Activated T-helper 1 cell treated with anti-CD3 and anti-CD28 coated beads, Interleukin-12 subunit alpha, Interleukin-12 subunit beta, Interleukin-2, Interleukin-4 antibody, amounts not matched to agents 30 ng/mL and 10 ng/mL and 1 ng/mL, durations not matched to agents 14 hours and 24 hours and 36 hours (primary cell): Measurements from ENCODE around the gene DPYD. TPM values are rescaled to one million over a fixed set of nuclear protein-coding genes. Genes with fewer than 3 reads are reported as not detected.

Experiments used
- DNase-seq: peaks from one replicate; pipeline ENCODE4 v3.0.0; 2021; ENCODE audit warnings: low spot score
- H3K27ac Mint-ChIP-seq: one replicate; pipeline ENCODE4 v1.8.0; 2021; ENCODE audit warnings: mild to moderate bottlenecking, mixed read lengths
- H3K27me3 Mint-ChIP-seq: one replicate; pipeline ENCODE4 v1.8.0; 2022; ENCODE audit warnings: mild to moderate bottlenecking, moderate library complexity, mixed read lengths; ENCODE audit not compliant: insufficient read depth
- H3K36me3 Mint-ChIP-seq: one replicate; pipeline ENCODE4 v1.8.0; 2021; ENCODE audit warnings: low read depth, mixed read lengths
- H3K4me1 Mint-ChIP-seq: one replicate; pipeline ENCODE4 v1.8.0; 2021; ENCODE audit warnings: low read depth, mixed read lengths
- H3K4me3 Mint-ChIP-seq: one replicate; pipeline ENCODE4 v1.8.0; 2021; ENCODE audit warnings: mild to moderate bottlenecking, moderate library complexity, mixed read lengths
- H3K9me3 Mint-ChIP-seq: one replicate; pipeline ENCODE4 v1.8.0; 2021; ENCODE audit warnings: mixed read lengths
- intact Hi-C: fragments of 100-400 bp; cut with micrococcal nuclease; formaldehyde crosslinking; loops from one replicate; pipeline ENCODE4 v1.15.1; 2024
- total RNA-seq: library from RNA; stranded (reverse); gene quantifications from 2 replicates; pipeline ENCODE4 v1.2.3, GENCODE V29; 2022

Gene DPYD
- total RNA-seq, 1 donor from 2014 or later = 16.2 TPM

DNA sequence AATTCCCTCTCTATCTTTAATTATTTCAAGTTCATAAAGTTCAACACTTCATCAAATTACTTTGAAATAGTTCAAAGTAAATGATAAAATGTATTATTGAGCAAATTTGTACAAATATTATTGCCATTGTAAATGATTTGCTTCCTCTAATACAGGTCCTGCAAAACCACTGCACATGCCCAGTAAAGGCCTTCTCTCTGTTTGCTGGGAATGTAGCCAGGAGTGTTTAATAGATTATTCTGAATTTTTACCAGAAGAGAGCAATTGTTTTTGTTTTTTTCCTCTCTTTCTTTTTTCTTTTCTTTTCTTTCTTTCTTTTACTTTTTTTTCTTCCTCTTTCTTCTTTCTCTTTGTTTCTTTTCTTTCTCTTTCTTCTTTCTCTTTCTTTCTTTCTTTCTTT is 713.0 kb downstream of the DPYD start:
- Mint-ChIP-seq H3K27ac (no peak overlapping the region), H3K27me3 (peaks cover 1% of the 10 kb centered on the region), H3K4me1 (no peaks in the 10 kb centered on the region), H3K4me3 (no peak overlapping the region), H3K9me3 (no peaks in the 10 kb centered on the region), H3K36me3 (no peaks in the 10 kb centered on the region)
- intact Hi-C loops = no loop called here
- DNase-seq = no peak

DNA sequence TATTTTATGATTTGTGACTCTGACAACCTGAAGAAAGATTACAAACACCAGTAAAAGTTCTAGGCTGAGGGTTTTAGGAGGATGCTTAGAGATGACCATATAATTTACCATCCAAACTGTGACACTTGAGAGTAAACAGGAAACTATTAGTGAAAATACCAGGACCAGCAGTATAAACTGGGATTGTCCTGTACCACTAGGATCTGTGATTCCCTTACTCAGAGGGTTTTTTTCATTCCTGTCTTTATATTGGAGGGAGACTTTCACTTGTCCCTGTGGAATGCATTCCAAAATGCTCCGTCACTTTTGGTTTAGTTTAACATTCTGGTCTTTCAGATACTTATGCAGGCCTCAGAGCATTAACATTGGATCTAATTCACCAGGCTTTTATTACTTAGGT is 716.4 kb downstream of the DPYD start:
- no peaks in the 10 kb centered on the region for H3K36me3 Mint-ChIP-seq
- DNase-seq = no peak
- intact Hi-C loops = no loop called here
- no peaks in the 10 kb centered on the region for H3K9me3 Mint-ChIP-seq
- no peak overlapping the region for H3K27ac Mint-ChIP-seq
- H3K4me3 Mint-ChIP-seq = no peak overlapping the region
- H3K27me3 Mint-ChIP-seq = peaks cover 1% of the 10 kb centered on the region
- H3K4me1 Mint-ChIP-seq = no peaks in the 10 kb centered on the region

DNA sequence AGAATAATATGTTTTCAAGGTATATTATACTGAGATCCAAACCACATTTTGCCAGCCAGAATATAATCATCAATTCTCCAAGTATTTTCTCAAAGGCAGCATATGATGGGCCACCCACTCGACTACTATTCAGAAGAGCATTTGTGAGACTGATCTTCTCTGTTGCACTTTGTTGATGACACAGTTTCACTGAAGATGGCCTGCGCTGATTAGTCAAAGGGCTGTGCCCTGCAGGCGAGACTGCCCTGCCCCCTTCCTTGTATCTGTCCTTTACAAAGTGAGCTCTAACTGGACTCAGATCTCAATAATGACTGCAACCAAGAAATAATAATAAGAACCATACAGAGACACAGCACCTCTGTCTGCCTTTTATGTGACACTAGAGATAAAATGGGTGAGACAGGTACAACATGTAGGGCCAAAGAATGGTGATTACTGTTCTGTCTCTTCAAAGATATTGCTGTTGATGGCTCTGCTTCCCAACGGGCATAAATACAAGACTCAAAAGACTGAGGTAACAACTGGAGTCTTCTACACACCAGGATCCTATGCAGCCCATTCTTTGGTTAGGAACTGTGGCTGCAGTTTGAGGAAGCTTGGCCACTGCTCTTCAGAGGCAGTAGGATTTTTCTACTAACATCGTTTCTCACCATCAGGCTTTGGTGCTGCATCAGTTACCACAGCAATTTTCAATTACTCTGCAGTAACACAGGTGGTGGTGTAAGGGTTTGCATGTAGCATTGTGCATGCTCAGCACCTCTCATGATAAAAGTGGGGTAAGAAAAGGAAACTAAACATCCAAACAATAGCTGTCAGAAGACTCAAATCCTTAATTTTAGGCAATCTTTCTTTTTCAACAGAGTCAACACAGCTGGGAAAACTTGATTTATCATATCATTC is 718.1 kb downstream of the DPYD start:
- DNase-seq = no peak
- no peak overlapping the region for H3K27ac Mint-ChIP-seq
- intact Hi-C loops = no loop called here
- H3K9me3 Mint-ChIP-seq = no peaks in the 10 kb centered on the region
- H3K36me3 Mint-ChIP-seq = no peaks in the 10 kb centered on the region
- no peak overlapping the region for H3K4me3 Mint-ChIP-seq
- no peaks in the 10 kb centered on the region for H3K27me3 Mint-ChIP-seq
- H3K4me1 Mint-ChIP-seq = no peaks in the 10 kb centered on the region

GRCh38 chr1:97201641-97202040 is 719.2 kb downstream of the DPYD start:
- Mint-ChIP-seq H3K4me3 (no peak overlapping the region), H3K4me1 (no peaks in the 10 kb centered on the region), H3K9me3 (no peaks in the 10 kb centered on the region), H3K27ac (no peak overlapping the region), H3K36me3 (no peaks in the 10 kb centered on the region), H3K27me3 (no peaks in the 10 kb centered on the region)
- intact Hi-C loops = no loop called here
- DNase-seq = no peak

DNA sequence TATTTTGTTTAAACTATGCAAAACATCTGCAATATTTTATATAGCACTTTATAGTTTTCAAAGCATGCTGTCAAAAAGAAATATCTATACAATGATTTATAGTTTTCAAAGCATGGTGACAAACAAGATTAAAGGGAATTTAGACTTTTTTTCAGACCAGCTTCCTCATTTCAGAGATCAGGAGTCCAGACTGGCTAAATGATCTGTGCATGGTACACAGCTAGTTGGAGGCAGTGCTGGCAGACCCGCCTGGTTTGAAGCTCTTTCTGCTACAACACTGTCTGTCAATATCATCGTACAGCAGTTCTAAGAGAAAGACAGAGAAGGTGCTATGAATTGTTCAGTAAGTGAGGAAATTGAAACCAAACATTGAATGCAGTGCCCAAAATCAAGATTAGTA is 720.2 kb downstream of the DPYD start:
- no peaks in the 10 kb centered on the region for H3K27me3 Mint-ChIP-seq
- no peak for DNase-seq
- H3K36me3 Mint-ChIP-seq = no peaks in the 10 kb centered on the region
- intact Hi-C loops = no loop called here
- no peaks in the 10 kb centered on the region for H3K4me1 Mint-ChIP-seq
- H3K4me3 Mint-ChIP-seq = no peak overlapping the region
- H3K27ac Mint-ChIP-seq = no peak overlapping the region
- H3K9me3 Mint-ChIP-seq = no peaks in the 10 kb centered on the region

DNA sequence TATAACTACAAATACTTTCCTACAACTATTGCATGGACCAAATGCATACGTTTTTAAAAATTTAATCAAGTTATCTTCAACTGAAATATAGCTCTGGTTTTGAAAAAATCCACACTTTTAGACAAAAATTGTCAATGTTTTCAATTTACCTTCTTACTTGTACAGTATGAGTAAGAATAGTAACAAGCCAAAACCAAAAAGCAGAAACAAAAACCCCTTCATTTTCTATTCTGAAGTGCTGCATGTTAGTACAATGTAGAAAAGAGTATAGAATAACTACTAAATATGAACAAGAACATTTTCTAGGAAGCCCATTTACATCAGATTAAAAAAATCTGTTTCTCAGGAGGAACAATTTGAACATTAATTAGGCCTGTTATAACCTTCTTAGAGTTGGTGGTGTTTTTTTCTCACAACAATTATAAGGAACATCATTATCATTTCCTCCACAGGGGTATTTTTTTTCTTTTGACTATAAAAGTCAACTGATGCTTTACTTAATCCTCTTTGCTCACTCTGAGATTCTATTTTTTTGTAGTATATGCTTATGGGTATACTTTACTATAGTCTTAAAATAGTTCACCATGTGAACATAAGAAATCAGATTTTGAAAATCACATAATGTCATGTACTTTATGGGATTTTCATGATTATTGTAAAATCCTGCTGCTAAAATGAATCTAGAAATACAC is 723.9 kb downstream of the DPYD start:
- Mint-ChIP-seq H3K27me3 (no peaks in the 10 kb centered on the region), H3K4me1 (no peaks in the 10 kb centered on the region), H3K27ac (no peak overlapping the region), H3K4me3 (no peak overlapping the region), H3K9me3 (no peaks in the 10 kb centered on the region), H3K36me3 (no peaks in the 10 kb centered on the region)
- intact Hi-C loops = no loop called here
- no peak for DNase-seq

DNA sequence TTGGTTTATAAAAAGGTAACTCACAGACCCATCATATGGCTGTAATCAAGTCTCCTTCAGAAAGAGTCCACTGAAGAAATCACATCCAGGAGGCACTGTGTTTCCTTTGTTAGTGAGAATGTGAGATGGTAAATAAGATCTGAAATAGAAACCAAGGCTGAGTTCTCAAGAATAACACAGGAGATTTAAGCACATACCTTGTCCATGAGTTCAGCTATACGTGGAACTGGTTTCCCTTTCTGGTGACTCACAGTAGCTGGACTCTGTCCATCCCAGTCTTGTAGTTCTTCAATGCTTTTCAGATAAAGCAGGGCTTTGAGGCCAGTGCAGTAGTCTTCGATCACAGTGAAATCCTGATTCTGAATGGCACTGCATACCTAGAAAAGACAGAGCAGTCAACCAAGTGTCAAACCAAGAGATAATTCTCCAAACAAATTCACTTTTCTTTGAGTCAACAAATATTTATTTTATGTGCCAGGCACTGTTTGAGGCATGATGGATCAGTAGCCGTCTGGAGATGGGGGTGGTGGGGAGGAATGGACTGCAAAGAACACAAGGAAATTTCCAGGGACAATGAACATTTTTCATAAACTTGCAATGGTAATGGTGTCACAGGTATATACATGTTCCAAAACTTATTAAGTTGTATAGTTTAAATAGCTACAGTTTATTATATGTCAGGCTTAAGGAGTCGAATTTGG is 727.8 kb downstream of the DPYD start:
- intact Hi-C loops = no loop called here
- Mint-ChIP-seq H3K4me1 (no peaks in the 10 kb centered on the region), H3K9me3 (no peaks in the 10 kb centered on the region), H3K27me3 (no peaks in the 10 kb centered on the region), H3K4me3 (no peak overlapping the region), H3K36me3 (no peaks in the 10 kb centered on the region), H3K27ac (no peak overlapping the region)
- DNase-seq = no peak

DNA sequence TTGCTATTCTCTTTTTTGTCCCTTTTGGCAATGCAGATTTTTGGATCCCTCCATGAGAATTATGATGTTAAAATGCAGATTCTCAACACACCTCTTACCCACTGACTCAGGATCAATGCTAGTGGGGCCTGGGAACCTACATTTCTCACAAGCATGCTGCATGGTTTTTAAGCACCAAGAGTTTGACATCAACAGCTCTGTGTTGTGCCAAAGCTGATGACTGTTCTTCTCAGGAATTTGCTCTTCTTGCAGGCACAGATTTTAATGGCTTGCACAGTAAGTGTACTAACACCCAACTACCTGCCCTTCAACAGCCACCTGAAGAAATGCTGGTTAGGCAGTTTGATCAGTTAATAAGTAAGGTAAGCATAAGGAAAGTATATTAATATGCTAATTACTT is 730.5 kb downstream of the DPYD start:
- H3K4me1 Mint-ChIP-seq = no peaks in the 10 kb centered on the region
- H3K9me3 Mint-ChIP-seq = no peaks in the 10 kb centered on the region
- intact Hi-C loops = no loop called here
- H3K36me3 Mint-ChIP-seq = no peaks in the 10 kb centered on the region
- H3K27ac Mint-ChIP-seq = no peak overlapping the region
- no peak overlapping the region for H3K4me3 Mint-ChIP-seq
- no peak for DNase-seq
- no peaks in the 10 kb centered on the region for H3K27me3 Mint-ChIP-seq

DNA sequence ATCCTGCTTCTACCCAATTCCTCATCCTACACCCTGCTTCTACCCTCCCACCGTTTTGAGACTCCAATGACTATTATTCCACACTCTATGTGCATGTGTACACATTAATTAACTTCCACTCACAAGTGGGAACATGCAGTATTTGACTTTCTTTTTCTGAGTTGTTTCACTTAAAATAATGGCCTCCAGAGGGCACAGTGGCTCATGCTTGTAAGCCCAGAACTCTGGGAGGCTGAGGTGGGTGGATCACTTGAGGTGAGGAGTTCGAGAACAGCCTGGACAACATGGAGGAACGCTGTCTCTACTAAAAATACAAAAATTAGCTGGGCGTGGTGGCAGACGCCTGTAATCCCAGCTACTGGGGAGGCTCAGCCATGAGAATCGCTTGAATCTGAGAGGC is 734.5 kb downstream of the DPYD start:
- no peaks in the 10 kb centered on the region for H3K27me3 Mint-ChIP-seq
- no peaks in the 10 kb centered on the region for H3K9me3 Mint-ChIP-seq
- H3K4me1 Mint-ChIP-seq = no peaks in the 10 kb centered on the region
- intact Hi-C loops = loop anchor here (1.0 to 2.0 kb wide), 2 partner anchors 634 to 868 kb away; no protein-coding TSS in a partner anchor
- no peak overlapping the region for H3K27ac Mint-ChIP-seq
- no peaks in the 10 kb centered on the region for H3K36me3 Mint-ChIP-seq
- no peak overlapping the region for H3K4me3 Mint-ChIP-seq
- DNase-seq = no peak

GRCh38 chr1:97174039-97174704 is 746.7 kb downstream of the DPYD start:
- no peak for DNase-seq
- H3K27me3 Mint-ChIP-seq = no peaks in the 10 kb centered on the region
- no peaks in the 10 kb centered on the region for H3K4me1 Mint-ChIP-seq
- intact Hi-C loops = no loop called here
- H3K36me3 Mint-ChIP-seq = no peaks in the 10 kb centered on the region
- H3K4me3 Mint-ChIP-seq = no peak overlapping the region
- H3K27ac Mint-ChIP-seq = no peak overlapping the region
- no peaks in the 10 kb centered on the region for H3K9me3 Mint-ChIP-seq

- Mint-ChIP-seq H3K36me3 (no peaks in the 10 kb centered on the region), H3K4me1 (no peaks in the 10 kb centered on the region), H3K4me3 (no peak overlapping the region), H3K27ac (no peak overlapping the region), H3K9me3 (no peaks in the 10 kb centered on the region), H3K27me3 (no peaks in the 10 kb centered on the region)
- DNase-seq = no peak
- intact Hi-C loops = no loop called here
Observed at GRCh38 chr1:97170300-97170699, 750.5 kb downstream of the DPYD start.

- intact Hi-C loops = no loop called here
- Mint-ChIP-seq H3K4me3 (no peak overlapping the region), H3K27ac (no peak overlapping the region), H3K4me1 (no peaks in the 10 kb centered on the region), H3K27me3 (no peaks in the 10 kb centered on the region), H3K36me3 (no peaks in the 10 kb centered on the region), H3K9me3 (peaks cover 12% of the 10 kb centered on the region)
- DNase-seq = no peak
Observed at GRCh38 chr1:97168056-97168455, 752.8 kb downstream of the DPYD start.
